Measurements from ENCODE around the gene TMEM109.

Gene TMEM109, protein sequence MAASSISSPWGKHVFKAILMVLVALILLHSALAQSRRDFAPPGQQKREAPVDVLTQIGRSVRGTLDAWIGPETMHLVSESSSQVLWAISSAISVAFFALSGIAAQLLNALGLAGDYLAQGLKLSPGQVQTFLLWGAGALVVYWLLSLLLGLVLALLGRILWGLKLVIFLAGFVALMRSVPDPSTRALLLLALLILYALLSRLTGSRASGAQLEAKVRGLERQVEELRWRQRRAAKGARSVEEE

GRCh38 chr11:60913793-60914632 is at the start of gene TMEM109:
Gene TMEM109 (plus strand): TSS chr11:60914158. CDS start chr11:60919694, 5,536 bp downstream.
- peak; percentile 92 for DNase-seq

DNA sequence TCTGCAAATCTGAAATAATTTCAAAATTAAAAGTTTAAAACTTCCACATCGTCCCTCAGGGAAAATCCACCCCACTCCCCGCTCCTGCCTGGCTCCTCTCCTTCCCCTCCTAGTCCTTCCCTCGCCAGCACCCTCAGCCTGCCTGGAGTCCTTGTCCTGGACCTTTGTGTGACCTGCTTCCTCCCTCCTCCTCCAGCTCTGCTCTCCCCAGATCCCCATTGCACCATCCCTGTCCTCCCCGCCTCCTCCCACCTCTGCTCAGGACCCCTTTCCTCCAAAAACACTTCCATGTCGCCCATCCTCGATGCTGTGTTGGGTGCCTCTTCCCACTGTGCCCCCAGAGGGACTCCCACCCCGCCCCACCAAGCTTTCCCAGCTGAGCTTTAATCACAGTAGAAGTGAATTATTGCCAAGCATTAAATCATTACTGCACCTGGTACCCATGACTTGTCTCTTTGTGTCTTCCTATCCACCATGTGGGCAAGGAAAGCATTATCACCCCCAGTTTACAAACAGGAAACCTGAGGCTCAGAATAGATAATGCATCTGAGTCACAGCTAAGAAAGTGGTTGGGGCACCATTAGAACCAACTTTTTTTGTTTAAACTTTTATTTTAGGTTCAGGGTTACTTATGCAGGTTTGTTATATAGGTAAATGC is 49.0 kb upstream of the TMEM109 start:
- no peak for DNase-seq

- DNase-seq, result peak; percentile 94
Observed at GRCh38 chr11:60866911-60867870, 46.8 kb upstream of the TMEM109 start, which contains the start of gene ZP1. Gene ZP1 (plus strand): TSS chr11:60867542. CDS start chr11:60867562, 20 bp downstream.

GRCh38 chr11:60867871-60868681 is 45.9 kb upstream of the TMEM109 start:
- DNase-seq, result no peak

GRCh38 chr11:60868682-60869450 is 45.1 kb upstream of the TMEM109 start:
- no peak for DNase-seq

- DNase-seq, result no peak
Observed at GRCh38 chr11:60869451-60869825, 44.5 kb upstream of the TMEM109 start.

- no peak for DNase-seq
Observed at GRCh38 chr11:60870276-60870675, 43.7 kb upstream of the TMEM109 start.

DNA sequence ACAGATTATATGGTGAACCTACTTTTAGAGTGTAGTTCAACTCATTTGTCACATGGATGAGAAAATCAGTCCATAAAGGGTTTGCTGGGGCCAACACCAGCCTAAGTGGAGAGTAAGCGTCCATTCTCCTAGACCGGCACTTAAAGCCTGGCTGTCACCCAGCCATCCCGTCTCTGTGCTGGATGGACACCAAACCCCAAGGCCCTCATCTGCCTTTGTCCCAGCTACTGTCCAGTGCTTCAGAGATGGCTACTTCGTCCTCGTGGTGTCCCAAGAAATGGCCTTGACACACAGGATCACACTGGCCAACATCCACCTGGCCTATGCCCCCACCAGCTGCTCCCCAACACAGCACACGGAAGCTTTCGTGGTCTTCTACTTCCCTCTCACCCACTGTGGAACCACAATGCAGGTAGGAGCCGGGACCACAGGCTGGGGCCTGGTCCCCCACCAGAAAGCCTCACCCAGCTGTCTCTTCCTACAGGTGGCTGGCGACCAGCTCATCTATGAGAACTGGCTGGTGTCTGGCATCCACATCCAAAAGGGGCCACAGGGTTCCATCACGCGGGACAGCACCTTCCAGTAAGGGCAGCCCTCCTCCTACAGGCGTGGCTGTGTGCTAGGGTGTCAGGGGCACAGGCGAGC is 43.1 kb upstream of the TMEM109 start:
- DNase-seq, result no peak

- DNase-seq, result peak; percentile 16
Observed at GRCh38 chr11:60871378-60872061, 42.4 kb upstream of the TMEM109 start.

DNA sequence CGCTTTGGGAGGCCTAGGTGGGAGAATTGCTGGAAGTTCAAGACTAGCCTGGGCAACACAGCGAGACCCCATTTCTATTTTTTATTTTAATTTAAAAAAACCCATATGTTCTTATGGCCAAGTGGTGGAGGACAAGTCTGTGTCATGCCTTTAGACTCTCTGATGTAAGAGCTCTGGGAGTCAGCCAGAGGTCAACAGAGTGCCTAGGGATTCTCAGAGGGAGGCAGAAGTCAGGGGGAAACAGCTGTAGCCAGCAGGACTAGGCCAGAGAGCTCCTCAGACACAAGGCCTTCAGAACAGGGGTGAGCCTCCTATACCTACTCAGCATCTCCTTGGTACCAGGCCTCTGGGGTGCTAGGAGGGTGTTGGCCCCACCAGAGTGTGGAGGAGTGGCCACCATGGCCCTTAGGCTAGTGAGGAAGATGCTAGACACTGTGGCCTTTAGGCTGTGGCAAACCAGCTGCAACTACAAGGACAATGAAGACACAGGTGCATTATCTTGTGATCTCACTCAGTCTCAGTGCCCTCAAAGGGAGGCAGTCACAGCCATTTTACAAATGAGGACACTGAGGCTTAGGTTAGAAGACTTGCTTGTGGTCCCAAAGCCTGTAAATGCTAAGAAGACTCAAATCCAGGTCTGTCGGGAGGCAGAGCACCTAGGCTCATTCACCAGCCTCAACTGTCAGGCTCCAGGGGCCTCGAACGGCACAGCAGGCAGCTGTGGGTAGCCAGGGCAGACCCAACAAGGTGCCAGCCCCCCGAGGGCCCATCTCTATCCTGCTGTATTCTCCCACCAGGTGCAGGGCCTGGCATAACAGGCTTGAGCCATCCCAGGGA is 41.6 kb upstream of the TMEM109 start:
- no peak for DNase-seq

DNA sequence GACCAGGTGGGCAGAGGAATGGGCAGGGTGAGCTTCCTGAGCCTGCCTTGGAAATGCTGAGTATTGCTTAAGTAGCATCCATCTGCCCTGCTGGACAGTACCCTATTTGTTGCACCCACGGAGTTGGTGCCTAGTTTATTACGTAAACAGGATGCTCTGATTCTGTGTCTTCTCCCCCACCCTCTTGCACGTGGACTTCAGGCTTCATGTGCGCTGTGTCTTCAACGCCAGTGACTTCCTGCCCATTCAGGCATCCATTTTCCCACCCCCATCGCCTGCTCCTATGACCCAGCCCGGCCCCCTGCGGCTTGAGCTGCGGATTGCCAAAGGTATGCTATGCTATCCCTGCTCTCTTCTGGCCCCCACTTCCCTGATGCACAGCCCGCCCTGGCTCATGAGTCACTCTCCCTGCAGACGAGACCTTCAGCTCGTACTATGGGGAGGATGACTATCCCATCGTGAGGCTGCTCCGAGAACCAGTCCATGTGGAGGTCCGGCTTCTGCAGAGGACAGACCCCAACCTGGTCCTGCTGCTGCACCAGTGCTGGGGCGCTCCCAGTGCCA is 40.9 kb upstream of the TMEM109 start:
- no peak for DNase-seq

DNA sequence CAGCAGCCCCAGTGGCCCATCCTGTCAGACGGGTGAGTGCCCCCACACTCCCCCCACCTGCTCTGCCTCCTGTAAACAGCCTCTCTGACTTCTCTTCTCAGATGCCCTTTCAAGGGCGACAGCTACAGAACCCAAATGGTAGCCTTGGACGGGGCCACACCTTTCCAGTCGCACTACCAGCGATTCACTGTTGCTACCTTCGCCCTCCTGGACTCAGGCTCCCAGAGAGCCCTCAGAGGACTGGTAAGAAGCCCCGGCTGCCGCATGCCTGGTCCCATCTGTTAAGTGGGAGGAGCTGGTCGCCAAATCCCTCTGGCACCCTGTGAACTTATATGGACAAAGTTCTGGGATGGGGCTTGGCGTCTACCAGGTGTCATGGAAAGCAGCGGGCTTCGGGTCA is 40.4 kb upstream of the TMEM109 start:
- DNase-seq, result no peak

GRCh38 chr11:60874421-60875365 is 39.3 kb upstream of the TMEM109 start:
- DNase-seq, result no peak

GRCh38 chr11:60875366-60876167 is 38.4 kb upstream of the TMEM109 start:
- no peak for DNase-seq

- DNase-seq, result no peak
Observed at GRCh38 chr11:60876168-60876485, 37.8 kb upstream of the TMEM109 start.

Data from NCI-H1092 (cell line).